HepG2 (cell line): ENCODE measurements around the gene H1-8. TPM values are rescaled to one million over a fixed set of nuclear protein-coding genes. Genes with fewer than 3 reads are reported as not detected.

Source experiments
- ATAC-seq: fragments of 200-7000 bp; cut with Tn5 transposase; 3 replicates; pipeline ENCODE4 v1.9.1; 2020; ENCODE audit warnings: mild to moderate bottlenecking, moderate library complexity
- BruUV-seq: library from RNA; stranded (reverse); fragments of 400-500 nt; replicated peaks from 2 replicates; lab custom pipeline; 2021; lab: Mats Ljungman, UMichigan
- CTCF ChIA-PET: fragments of 300-600 bp; formaldehyde crosslinking; extraction: SDS; loops from one replicate; lab custom pipeline; 2021; ENCODE audit warnings: low total read pairs, inconsistent platforms, low intra/inter-chr PET ratio; lab: Yijun Ruan, JAX
- POLR2A ChIA-PET: fragments of 350-600 bp; sonication (Branson Sonifier 250); formaldehyde crosslinking; loops from one replicate; lab custom pipeline; 2020; ENCODE audit warnings: antibody characterized with exemption, inconsistent platforms; lab: Yijun Ruan, JAX
- DNase-seq: peaks from one replicate; pipeline ENCODE4 v3.0.0-alpha.2; 2015; ENCODE audit warnings: low spot score
- FAIRE-seq: peaks from 3 replicates; lab custom pipeline; 2011; peaks lifted over from hg19 to GRCh38; lab: Jason Lieb, UNC
- H2AFZ ChIP-seq: one replicate; pipeline ENCODE4 v1.6.1; 2011; ENCODE audit warnings: low read length, inconsistent platforms
- H3K27ac ChIP-seq: fragments of 300-600 bp; 3 replicates; pipeline ENCODE4 v1.8.0; 2011; ENCODE audit warnings: mixed run types, mild to moderate bottlenecking, mixed read lengths, low read length, inconsistent platforms; ENCODE audit not compliant: insufficient read depth; ENCODE audit errors: extremely low read length
- H3K27me3 ChIP-seq, 2 experiments: fragments of 200-600 bp in 1 of 2; 2 replicates in 1 of 2; 3 replicates in 1 of 2; pipeline versions ENCODE4 v1.6.0 to v1.8.0; 2011; ENCODE audit warnings: low read length in 2 of 2, mild to moderate bottlenecking in 2 of 2, moderate library complexity in 2 of 2, inconsistent platforms in 1 of 2; ENCODE audit not compliant: insufficient read depth in 2 of 2, control insufficient read depth in 1 of 2
- H3K36me3 ChIP-seq, 2 experiments: fragments of 200-600 bp in 1 of 2; replicated peaks in 1 of 2; 2 replicates in 1 of 2; 3 replicates in 1 of 2; pipeline versions ENCODE4 v1.5.1 to v1.8.0; 2011; ENCODE audit warnings: low read length in 2 of 2, inconsistent platforms in 1 of 2; ENCODE audit not compliant: insufficient read depth in 2 of 2, control insufficient read depth in 1 of 2
- H3K4me1 ChIP-seq: 2 replicates; pipeline ENCODE4 v1.5.1; 2012; ENCODE audit warnings: low read length, inconsistent platforms; ENCODE audit not compliant: insufficient read depth
- H3K4me2 ChIP-seq: 2 replicates; pipeline ENCODE4 v1.6.0; 2011; ENCODE audit warnings: low read depth, low read length, inconsistent platforms
- H3K4me3 ChIP-seq, 3 experiments: fragments of 200-600 bp in 1 of 3; sonication (generic), shearing (Covaris generic) in 1 of 3; replicated peaks in 1 of 3; 2 replicates each; pipeline ENCODE4 v1.5.1; 2011 to 2016; ENCODE audit warnings: low read length in 3 of 3, inconsistent platforms in 2 of 3, low read depth in 2 of 3, mild to moderate bottlenecking in 2 of 3, control low read depth in 1 of 3, mixed read lengths in 1 of 3; ENCODE audit not compliant: insufficient read depth in 1 of 3
- H3K79me2 ChIP-seq: one replicate; pipeline ENCODE4 v1.6.1; 2011; ENCODE audit warnings: low read length, inconsistent platforms; ENCODE audit not compliant: insufficient read depth
- H3K9ac ChIP-seq: 2 replicates; pipeline ENCODE4 v1.6.0; 2011; ENCODE audit warnings: mild to moderate bottlenecking, low read depth, low read length, inconsistent platforms; ENCODE audit not compliant: insufficient read depth
- H3K9me3 ChIP-seq: 2 replicates; pipeline ENCODE4 v1.5.1; 2012; ENCODE audit warnings: mild to moderate bottlenecking, low read length
- H4K20me1 ChIP-seq: 2 replicates; pipeline ENCODE4 v1.6.0; 2011; ENCODE audit warnings: inconsistent platforms, mild to moderate bottlenecking, low read length, moderate library complexity; ENCODE audit not compliant: insufficient read depth
- CCDC6 ChIP-seq: sonication (generic); formaldehyde crosslinking; IDR thresholded peaks from 2 replicates; pipeline ENCODE4 v1.8.1; 2022; ENCODE audit warnings: mild to moderate bottlenecking, missing genetic modification reagents, moderate library complexity
- KLF16 ChIP-seq, 2 experiments: sonication (generic) in 1 of 2; formaldehyde crosslinking in 1 of 2; IDR thresholded peaks; 2 replicates each; pipeline versions ENCODE4 v1.6.1 to v1.8.0; 2016 to 2023; ENCODE audit warnings: missing genetic modification reagents in 2 of 2, missing compliant biosample characterization in 1 of 2
- MBNL3 ChIP-seq: fragments of 250-450 bp; sonication (Bioruptor Pico); conservative IDR thresholded peaks from 2 replicates; pipeline ENCODE4 v1.8.0; 2022; ENCODE audit warnings: mild to moderate bottlenecking, inconsistent platforms
- PAWR ChIP-seq: sonication (generic); formaldehyde crosslinking; IDR thresholded peaks from 2 replicates; pipeline ENCODE4 v1.4.0; 2020; ENCODE audit warnings: missing genetic modification reagents, mild to moderate bottlenecking, borderline replicate concordance
- ZFP36 ChIP-seq: fragments of 150-350 bp; IDR thresholded peaks from 2 replicates; pipeline ENCODE4 v1.6.1; 2018; ENCODE audit warnings: borderline replicate concordance, low read length, low read depth; ENCODE audit not compliant: partially characterized antibody
- ZNF746 ChIP-seq: sonication (generic); formaldehyde crosslinking; IDR thresholded peaks from 2 replicates; pipeline ENCODE4 v1.8.0; 2022; ENCODE audit warnings: mild to moderate bottlenecking, missing genetic modification reagents
- WGBS: methylation state at CpG from one replicate; pipeline ENCODE4 v1.1.6; 2017; ENCODE audit warnings: low lambda C conversion rate; 5-methylcytosine and 5-hydroxymethylcytosine counted together
- in situ Hi-C: cut with HindIII; loops from 2 replicates; pipeline ENCODE4 v1.10.0; 2017; ENCODE audit warnings: low pct_unique_long_range_greater_than_20kb; ENCODE audit not compliant: extremely low pct_ligation_motif_present
- intact Hi-C: fragments of 100-400 bp; cut with micrococcal nuclease; formaldehyde crosslinking; loops from one replicate; pipeline ENCODE4 v1.10.0; 2022; ENCODE audit not compliant: unreplicated experiment
- polyA plus RNA-seq, 8 experiments: library from polyadenylated mRNA; depleted of rRNA in 3 of 8; stranded (reverse) in 7 of 8; unstranded in 1 of 8; fragments of >200 nt; fragmentation: Illumina TruSeq in 4 of 8; extraction: Trizol in 4 of 8; gene quantifications; 2 replicates each; pipeline versions ENCODE4 v1.2.1 to v1.2.3, GENCODE V29; 2011 to 2016; ENCODE audit warnings: low read depth in 4 of 8, missing spikeins in 1 of 8, mixed read lengths in 1 of 8; ENCODE audit not compliant: insufficient read depth in 1 of 8
- total RNA-seq, 5 experiments: library from RNA; depleted of rRNA; stranded (reverse); fragments of >200 nt; fragmentation: Illumina TruSeq; extraction: Trizol; gene quantifications; 2 replicates each; pipeline ENCODE4 v1.2.3, GENCODE V29; 2016; ENCODE audit warnings: low read depth in 1 of 5

Gene H1-8
- total and polyA plus RNA-seq, 2 of the 13 experiments (the other 11 are each of a cell fraction or from before 2014, with no cell fraction given): 0.08 TPM; not detected in 1

DNA sequence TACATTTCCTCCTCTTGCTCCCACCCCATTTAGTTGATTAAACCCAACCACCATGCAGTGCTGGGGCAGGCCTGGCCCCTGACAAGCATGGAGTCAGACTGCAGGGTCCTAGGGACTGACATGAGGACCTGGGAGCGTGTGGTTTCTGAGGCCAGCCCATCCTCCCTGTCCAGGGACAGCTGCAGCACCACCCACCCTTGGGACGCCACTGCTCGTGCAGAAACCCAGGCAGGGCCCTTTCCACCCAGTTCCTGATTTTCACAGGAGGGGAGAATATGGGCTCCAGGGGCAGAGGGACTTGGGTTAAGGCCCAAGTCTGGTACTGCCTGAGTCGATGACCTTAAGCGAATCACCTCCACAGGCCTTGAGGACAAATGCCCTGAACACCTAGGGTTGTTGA lies 39.8 kb downstream of the H1-8 start:
- BruUV-seq: no TSS peak
- in situ Hi-C loops: no loop called here
- Histone ChIP-seq H3K27me3 (no peaks in the 10 kb centered on the region), H3K4me2 (no peak overlapping the region), H3K4me3 (no peak overlapping the region), H3K79me2 (no peaks in the 10 kb centered on the region), H4K20me1 (no peaks in the 10 kb centered on the region), H2AFZ (no peak overlapping the region), H3K9ac (no peak overlapping the region), H3K4me1 (no peaks in the 10 kb centered on the region), H3K36me3 (peaks cover 50 to 63% of the 10 kb centered on the region in 2 experiments; a peak in 4 of 5 replicates), H3K27ac (no peak overlapping the region), H3K9me3 (no peaks in the 10 kb centered on the region)
- FAIRE-seq (no peak), DNase-seq (no peak), ATAC-seq (no peak)
- 95% methylated on average over 5 of the region's 5 CpGs for WGBS
- intact Hi-C loops: no loop called here
- TF ChIP-seq ZFP36: no peak
- TF ChIP-seq KLF16 (CRISPR knock-in tag; IDR thresholded peaks at IDR 0.05): no peak
- no peak for TF ChIP-seq MBNL3 (CRISPR knock-in tag)
- TF ChIP-seq PAWR (CRISPR knock-in tag): no peak
- no peak for TF ChIP-seq ZNF746 (CRISPR knock-in tag)
- CTCF ChIA-PET: no interaction called here
- POLR2A ChIA-PET: no interaction called here

DNA sequence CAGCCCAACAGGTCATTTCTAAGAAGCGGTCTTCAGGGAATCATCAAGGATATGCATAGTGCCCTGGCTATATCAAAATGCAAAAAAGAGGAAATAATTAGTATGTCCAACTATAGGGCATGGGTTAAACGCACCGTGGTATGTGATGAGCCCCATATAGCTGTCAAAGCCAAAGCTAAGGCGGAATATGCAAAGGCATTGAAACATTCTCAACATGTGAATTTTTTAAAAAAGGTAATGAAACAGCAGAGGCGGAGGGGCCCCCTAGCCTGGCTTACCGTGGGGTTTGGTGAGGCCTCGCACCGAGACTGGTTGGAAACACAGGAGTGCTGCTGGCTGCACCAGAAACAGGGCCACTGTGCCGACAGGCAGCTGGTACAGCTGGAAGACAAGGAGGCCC lies 40.3 kb downstream of the H1-8 start:
- POLR2A ChIA-PET: no interaction called here

More for the DNA sequence above, 40.3 kb downstream of the H1-8 start:
- WGBS: 97% methylated on average over 9 of the region's 9 CpGs
- in situ Hi-C loops (no loop called here), intact Hi-C loops (no loop called here)
- H2AFZ ChIP-seq: no peak overlapping the region
- H3K9ac ChIP-seq: no peak overlapping the region
- peaks cover 51 to 64% of the 10 kb centered on the region in 2 experiments; a peak in 4 of 5 replicates for H3K36me3 ChIP-seq
- no peaks in the 10 kb centered on the region for H3K9me3 ChIP-seq
- H3K4me2 ChIP-seq: no peak overlapping the region
- H3K79me2 ChIP-seq: no peaks in the 10 kb centered on the region
- H3K27ac ChIP-seq: no peak overlapping the region
- H3K27me3 ChIP-seq: no peaks in the 10 kb centered on the region
- no peak for DNase-seq
- H3K4me3 ChIP-seq: no peak overlapping the region
- H3K4me1 ChIP-seq: no peaks in the 10 kb centered on the region
- no peaks in the 10 kb centered on the region for H4K20me1 ChIP-seq
- TF ChIP-seq CCDC6: no peak
- CTCF ChIA-PET: no interaction called here
- FAIRE-seq: no peak
- no peak for ATAC-seq
- BruUV-seq: no TSS peak
